ENCODE measurements around the gene FAM171A2. TPM values are rescaled to one million over a fixed set of nuclear protein-coding genes. Genes with fewer than 3 reads are reported as not detected.

The FAM171A2 gene
- total and polyA plus RNA-seq, 2 donors (not counting 1 experiment from before 2014, with no cell fraction given) = 0.18 to 0.69 TPM

DNA sequence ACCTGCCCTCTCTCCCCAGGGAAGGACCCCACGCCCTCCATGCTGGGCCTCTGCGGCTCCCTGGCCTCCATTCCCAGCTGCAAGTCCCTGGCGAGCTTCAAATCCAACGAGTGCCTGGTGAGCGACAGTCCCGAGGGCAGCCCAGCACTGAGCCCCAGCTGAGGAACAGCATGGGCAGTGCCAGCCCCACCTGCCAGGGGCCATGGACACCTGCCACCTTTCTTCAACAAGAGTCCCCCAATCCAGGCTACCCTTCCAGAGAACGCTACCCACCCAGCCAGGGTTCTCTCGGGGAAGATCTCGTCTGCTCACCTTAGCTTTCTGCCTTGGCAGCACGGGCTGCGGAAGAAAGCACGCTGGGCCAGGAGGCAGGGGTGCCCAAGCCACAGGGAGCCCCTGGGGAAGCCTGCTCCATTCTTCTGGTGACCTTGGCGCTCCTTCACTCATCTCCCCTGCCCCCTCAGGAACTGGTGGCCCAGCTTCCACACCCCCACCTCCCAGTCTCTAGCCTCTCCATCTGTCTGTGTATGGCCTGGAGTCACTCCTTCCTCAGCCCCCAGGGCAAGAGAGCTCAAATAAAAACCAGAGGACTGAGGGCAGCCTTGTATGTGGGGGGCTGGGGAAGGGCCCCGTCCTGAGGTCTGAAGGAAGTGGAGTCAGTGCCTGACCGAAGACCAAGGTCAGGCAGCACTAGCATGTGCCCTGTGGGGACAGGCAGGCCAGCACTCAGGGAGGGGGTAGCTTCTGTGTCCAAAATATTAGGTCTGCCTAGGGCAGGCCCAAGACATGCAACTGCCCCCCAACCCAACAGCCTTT is 45.4 kb downstream of the FAM171A2 start:
- Histone ChIP-seq H4K20me1 (ENCODE audit: control insufficient read depth, insufficient read depth, low read length, poor library complexity, severe bottlenecking) (peaks cover 5% of the 10 kb centered on the region), H3K4me2 (replicated peaks; ENCODE audit: low read depth, low read length, poor library complexity, severe bottlenecking) (no peak overlapping the region), H3K4me1 (ENCODE audit: control insufficient read depth in 2 of 2, insufficient read depth in 2 of 2, low read length in 2 of 2) (peaks cover 19 to 25% of the 10 kb centered on the region in 2 donors), H3K79me2 (ENCODE audit: control insufficient read depth, insufficient read depth, low read length) (peaks cover 2% of the 10 kb centered on the region), H3K36me3 (replicated peaks in 1 of 2; ENCODE audit: control extremely low read depth in 1 of 2, control insufficient read depth in 1 of 2, extremely low read depth in 1 of 2, insufficient read depth in 2 of 2, low read length in 1 of 2) (peaks cover 0 to 32% of the 10 kb centered on the region in 2 experiments), H3K9me3 (ENCODE audit: control extremely low read depth in 1 of 3, control insufficient read depth in 2 of 3, insufficient read depth in 1 of 3, low read length in 2 of 3) (peaks cover 0 to 15% (median 0%) of the 10 kb centered on the region in 3 donors), H3K27me3 (replicated peaks in 1 of 4; ENCODE audit: control extremely low read depth in 1 of 4, control insufficient read depth in 3 of 4, insufficient read depth in 4 of 4, low read length in 3 of 4) (peaks cover 0 to 39% (median 22%) of the 10 kb centered on the region in 4 experiments), H3K9ac (ENCODE audit: low read length) (no peak overlapping the region), H3K4me3 (ENCODE audit: control extremely low read depth in 1 of 5, extremely low read depth in 1 of 5, insufficient read depth in 1 of 5, low read depth in 2 of 5, low read length in 4 of 5) (no peak overlapping the region), H3K27ac (ENCODE audit: low read length in 2 of 2) (no peak overlapping the region), H2AFZ (ENCODE audit: insufficient read depth, low read depth, low read length, poor library complexity, severe bottlenecking) (no peak overlapping the region)
- POLR2A ChIA-PET = interaction anchor here (1.2 kb wide), 1 partner anchor 13 kb away, joined by 3 read pairs; no protein-coding TSS in a partner anchor
- no peak for ATAC-seq (ENCODE audit: low read depth)
- intact Hi-C loops (cut with micrococcal nuclease) = no loop called here
- CTCF ChIA-PET = interaction anchor here (0.8 to 7.3 kb wide), 2 partner anchors 108 to 148 kb away, joined by 3 to 38 read pairs; partner anchors contain the start of gene ASB16
- 86% methylated on average over 15 of the region's 15 CpGs for WGBS (ENCODE audit: insufficient coverage)
- Mint-ChIP-seq H3K9me3 (ENCODE audit: insufficient read depth) (peaks cover 5% of the 10 kb centered on the region), H3K27ac (no peak overlapping the region), H3K4me3 (no peak overlapping the region), H3K4me1 (peaks cover 19% of the 10 kb centered on the region), H3K27me3 (peaks cover 26% of the 10 kb centered on the region)
- TF ChIP-seq, protein P1, sequence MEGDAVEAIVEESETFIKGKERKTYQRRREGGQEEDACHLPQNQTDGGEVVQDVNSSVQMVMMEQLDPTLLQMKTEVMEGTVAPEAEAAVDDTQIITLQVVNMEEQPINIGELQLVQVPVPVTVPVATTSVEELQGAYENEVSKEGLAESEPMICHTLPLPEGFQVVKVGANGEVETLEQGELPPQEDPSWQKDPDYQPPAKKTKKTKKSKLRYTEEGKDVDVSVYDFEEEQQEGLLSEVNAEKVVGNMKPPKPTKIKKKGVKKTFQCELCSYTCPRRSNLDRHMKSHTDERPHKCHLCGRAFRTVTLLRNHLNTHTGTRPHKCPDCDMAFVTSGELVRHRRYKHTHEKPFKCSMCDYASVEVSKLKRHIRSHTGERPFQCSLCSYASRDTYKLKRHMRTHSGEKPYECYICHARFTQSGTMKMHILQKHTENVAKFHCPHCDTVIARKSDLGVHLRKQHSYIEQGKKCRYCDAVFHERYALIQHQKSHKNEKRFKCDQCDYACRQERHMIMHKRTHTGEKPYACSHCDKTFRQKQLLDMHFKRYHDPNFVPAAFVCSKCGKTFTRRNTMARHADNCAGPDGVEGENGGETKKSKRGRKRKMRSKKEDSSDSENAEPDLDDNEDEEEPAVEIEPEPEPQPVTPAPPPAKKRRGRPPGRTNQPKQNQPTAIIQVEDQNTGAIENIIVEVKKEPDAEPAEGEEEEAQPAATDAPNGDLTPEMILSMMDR (IDR thresholded peaks at IDR 0.05) = no peak
- no peak for TF ChIP-seq EZH2 (IDR thresholded peaks at IDR 0.05; ENCODE audit: borderline replicate concordance, insufficient read depth, low read depth, low read length, poor library complexity, severe bottlenecking)
- DNase-seq = no peak

DNA sequence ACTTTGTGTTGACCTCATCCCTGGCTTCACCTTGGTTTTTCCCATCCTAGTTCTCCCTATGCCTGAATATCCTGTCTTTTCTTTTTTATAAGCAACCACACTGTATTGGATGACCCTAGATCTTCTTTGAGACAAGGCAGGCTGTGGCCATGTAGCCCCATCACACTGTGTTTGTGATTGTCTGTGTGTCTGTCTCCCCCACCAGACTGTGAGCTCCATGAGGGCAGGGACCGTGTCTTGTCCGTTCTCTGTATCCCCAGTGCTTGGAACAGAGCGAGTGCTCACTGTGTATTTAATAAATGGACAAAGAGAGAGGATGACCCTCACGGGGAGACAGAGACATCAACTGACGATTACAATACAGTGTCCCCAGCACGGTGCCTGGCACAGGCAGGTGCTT is 46.1 kb downstream of the FAM171A2 start:
- H4K20me1 ChIP-seq (ENCODE audit: control insufficient read depth, insufficient read depth, low read length, poor library complexity, severe bottlenecking) = peaks cover 5% of the 10 kb centered on the region
- ChIA-PET POLR2A (interaction anchor here (1.0 to 1.2 kb wide), 2 partner anchors 9 to 13 kb away, joined by 3 to 4 read pairs; no protein-coding TSS in a partner anchor), CTCF (interaction anchor here (0.8 to 7.3 kb wide), 3 partner anchors 30 to 147 kb away, joined by 3 to 38 read pairs (median 3); partner anchors contain the start of gene ASB16)
- peaks cover 29% of the 10 kb centered on the region for H3K27me3 Mint-ChIP-seq
- ATAC-seq (ENCODE audit: low read depth) (no peak), DNase-seq (no peak)
- H3K4me2 ChIP-seq (replicated peaks; ENCODE audit: low read depth, low read length, poor library complexity, severe bottlenecking) = no peak overlapping the region
- peaks cover 5% of the 10 kb centered on the region for H3K9me3 Mint-ChIP-seq (ENCODE audit: insufficient read depth)
- no peak overlapping the region for H3K9ac ChIP-seq (ENCODE audit: low read length)
- no peak overlapping the region for H3K27ac Mint-ChIP-seq
- no peak overlapping the region for H3K4me3 ChIP-seq (ENCODE audit: control extremely low read depth in 1 of 5, extremely low read depth in 1 of 5, insufficient read depth in 1 of 5, low read depth in 2 of 5, low read length in 4 of 5)
- intact Hi-C loops (cut with micrococcal nuclease) = no loop called here
- TF ChIP-seq, protein P1 (IDR thresholded peaks at IDR 0.05) = no peak
- TF ChIP-seq EZH2 (IDR thresholded peaks at IDR 0.05; ENCODE audit: borderline replicate concordance, insufficient read depth, low read depth, low read length, poor library complexity, severe bottlenecking) = no peak
- no peak overlapping the region for H3K27ac ChIP-seq (ENCODE audit: low read length in 2 of 2)
- H3K4me1 Mint-ChIP-seq = peaks cover 18% of the 10 kb centered on the region
- no peak overlapping the region for H2AFZ ChIP-seq (ENCODE audit: insufficient read depth, low read depth, low read length, poor library complexity, severe bottlenecking)
- H3K4me1 ChIP-seq (ENCODE audit: control insufficient read depth in 2 of 2, insufficient read depth in 2 of 2, low read length in 2 of 2) = peaks cover 19 to 25% of the 10 kb centered on the region in 2 donors
- peaks cover 0 to 46% (median 22%) of the 10 kb centered on the region in 4 experiments for H3K27me3 ChIP-seq (replicated peaks in 1 of 4; ENCODE audit: control extremely low read depth in 1 of 4, control insufficient read depth in 3 of 4, insufficient read depth in 4 of 4, low read length in 3 of 4)
- H3K4me3 Mint-ChIP-seq = peak overlapping the region; percentile 13
- peaks cover 0 to 15% (median 0%) of the 10 kb centered on the region in 3 donors for H3K9me3 ChIP-seq (ENCODE audit: control extremely low read depth in 1 of 3, control insufficient read depth in 2 of 3, insufficient read depth in 1 of 3, low read length in 2 of 3)
- WGBS (ENCODE audit: insufficient coverage) = 94% methylated on average over 4 of the region's 6 CpGs
- H3K36me3 ChIP-seq (replicated peaks in 1 of 2; ENCODE audit: control extremely low read depth in 1 of 2, control insufficient read depth in 1 of 2, extremely low read depth in 1 of 2, insufficient read depth in 2 of 2, low read length in 1 of 2) = peaks cover 0 to 32% of the 10 kb centered on the region in 2 experiments
- H3K79me2 ChIP-seq (ENCODE audit: control insufficient read depth, insufficient read depth, low read length) = peaks cover 2% of the 10 kb centered on the region
